Glomerular endothelial cell (primary cell): ENCODE data around the gene WDR4. TPM values are rescaled to one million over a fixed set of nuclear protein-coding genes. Genes with fewer than 3 reads are reported as not detected.
"Not testable (repeated sequence)": the region's sequence is repeated elsewhere in the genome, so short reads cannot be mapped to it uniquely, and the experiment has no call there.

Source experiments
- DNase-seq: peaks from one replicate; pipeline ENCODE4 v3.0.0-alpha.2; 2011; ENCODE audit warnings: low read depth, low spot score; ENCODE audit errors: extremely low read depth
- total RNA-seq: library from RNA; depleted of rRNA; stranded (reverse); fragments of >200 nt; gene quantifications from 2 replicates; pipeline ENCODE4 v1.2.3, GENCODE V29; 2015

The WDR4 gene
- total RNA-seq, 1 donor from 2014 or later: 13.1 TPM

GRCh38 chr21:42820616-42821465 lies 58.5 kb downstream of the WDR4 start:
- DNase-seq: no peak

DNA sequence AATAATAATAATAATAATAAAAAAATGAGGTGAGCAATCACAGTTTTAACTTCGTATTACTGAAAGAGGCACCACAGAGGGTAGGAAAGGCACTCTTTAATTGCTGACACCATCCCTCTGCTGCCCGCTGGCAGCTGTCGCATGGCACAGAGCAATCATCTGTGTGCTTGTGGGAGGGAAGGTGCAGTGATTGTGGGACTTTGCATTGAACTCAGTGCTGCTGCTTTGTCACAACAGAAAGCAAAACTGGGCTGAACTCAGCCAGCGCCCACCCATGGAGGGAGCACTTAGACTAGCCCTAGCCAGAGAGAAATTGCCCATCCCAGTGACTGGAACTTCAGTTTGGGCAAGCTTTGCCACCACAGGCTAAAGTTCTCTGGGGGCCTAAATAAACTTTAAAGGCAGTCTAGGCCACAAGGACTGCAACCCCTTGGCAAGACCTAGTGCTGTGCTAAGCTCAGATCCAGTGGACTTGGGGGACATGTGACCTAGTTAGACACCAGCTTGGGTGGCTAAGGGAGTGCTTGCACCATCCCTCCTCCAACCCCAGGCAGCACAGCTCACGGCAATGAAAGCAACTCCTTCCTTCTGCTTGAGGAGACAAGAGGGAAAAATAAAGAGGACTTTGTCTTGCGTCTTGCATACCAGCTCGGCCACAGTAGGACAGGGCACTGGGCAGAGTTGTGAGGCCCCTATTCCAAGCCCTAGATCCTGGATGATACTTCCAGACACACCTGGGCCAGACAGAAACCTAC lies 59.3 kb downstream of the WDR4 start:
- DNase-seq: no peak

DNA sequence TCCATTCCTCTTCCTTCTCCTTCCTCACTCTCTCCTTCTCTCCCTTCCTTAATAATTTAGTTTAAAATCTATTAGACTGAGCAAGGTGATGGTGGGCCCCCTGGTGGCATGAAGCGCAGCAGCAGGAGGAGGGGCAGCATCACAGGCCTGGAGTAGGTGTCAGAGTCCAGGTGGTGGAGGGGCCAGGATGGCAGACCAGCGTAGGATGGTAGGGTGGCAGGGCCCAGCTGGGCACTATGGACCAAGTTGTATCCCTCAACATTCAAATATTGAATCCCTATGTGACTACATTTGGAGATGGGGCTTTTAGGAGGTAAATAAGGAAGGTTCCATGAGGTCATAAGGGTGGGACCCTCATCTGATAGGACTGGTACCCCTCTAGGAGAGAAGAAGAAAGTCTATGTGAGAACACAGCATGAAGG lies 61.0 kb downstream of the WDR4 start:
- DNase-seq: no peak

DNA sequence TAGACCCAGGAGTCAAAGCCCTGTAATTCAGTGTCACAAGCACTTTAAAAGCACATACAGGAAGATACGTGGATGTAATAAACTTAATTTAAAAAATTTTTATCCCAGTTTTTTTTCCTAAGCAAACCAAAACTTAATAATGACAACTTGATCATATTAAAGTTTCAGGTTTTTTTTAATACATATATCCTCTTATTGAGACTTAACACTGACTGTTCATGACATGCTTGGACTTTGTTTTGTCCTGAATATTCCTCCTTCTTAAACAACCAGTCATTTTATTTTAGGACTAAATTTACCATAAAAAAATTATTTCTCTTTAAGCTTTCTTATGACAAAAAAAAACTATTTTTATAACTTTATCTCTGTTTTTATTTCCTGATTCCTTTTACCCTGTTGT lies 64.1 kb downstream of the WDR4 start:
- no peak for DNase-seq

DNA sequence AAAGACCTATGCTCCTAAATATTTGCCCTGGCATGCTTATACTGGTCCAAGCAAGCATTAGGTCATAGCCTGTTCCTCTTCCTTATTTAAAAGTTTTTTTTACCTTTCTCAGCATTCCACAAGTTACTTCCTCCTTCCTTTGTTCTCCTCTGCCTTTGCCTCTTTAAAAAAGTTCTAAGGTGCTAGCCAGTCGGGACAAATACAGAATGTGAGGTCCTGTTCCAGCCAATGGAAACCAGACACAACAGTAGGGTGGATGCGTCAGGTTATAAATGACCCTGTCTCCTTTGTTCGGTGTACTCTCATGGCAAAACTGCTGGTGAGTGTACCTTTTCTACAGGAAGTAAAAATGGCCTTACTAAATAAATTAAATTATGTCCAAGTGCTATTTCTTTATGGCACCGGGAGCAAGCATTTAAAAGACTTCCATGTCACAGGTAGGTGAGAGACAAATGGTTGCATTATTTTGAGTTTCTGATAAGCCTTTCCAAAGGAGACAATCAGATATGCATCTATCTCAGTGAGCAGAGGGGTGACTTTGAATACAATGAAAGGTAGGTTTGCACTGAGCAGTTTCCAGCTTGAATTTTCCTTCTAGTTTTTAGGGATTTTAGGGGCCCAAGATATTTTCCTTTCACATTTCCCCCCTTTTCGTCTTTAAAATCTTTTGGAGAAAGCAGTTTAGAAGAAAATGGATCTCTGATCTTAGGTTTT lies 66.7 kb downstream of the WDR4 start:
- not testable (repeated sequence) for DNase-seq

- DNase-seq: no peak
Measured at GRCh38 chr21:42811960-42812359, 67.4 kb downstream of the WDR4 start.

GRCh38 chr21:42809577-42810475 lies 69.5 kb downstream of the WDR4 start:
- DNase-seq: no peak

- no peak for DNase-seq
Measured at GRCh38 chr21:42809171-42809570, 70.2 kb downstream of the WDR4 start.

- no peak for DNase-seq
Measured at GRCh38 chr21:42807938-42808613, 71.3 kb downstream of the WDR4 start.

DNA sequence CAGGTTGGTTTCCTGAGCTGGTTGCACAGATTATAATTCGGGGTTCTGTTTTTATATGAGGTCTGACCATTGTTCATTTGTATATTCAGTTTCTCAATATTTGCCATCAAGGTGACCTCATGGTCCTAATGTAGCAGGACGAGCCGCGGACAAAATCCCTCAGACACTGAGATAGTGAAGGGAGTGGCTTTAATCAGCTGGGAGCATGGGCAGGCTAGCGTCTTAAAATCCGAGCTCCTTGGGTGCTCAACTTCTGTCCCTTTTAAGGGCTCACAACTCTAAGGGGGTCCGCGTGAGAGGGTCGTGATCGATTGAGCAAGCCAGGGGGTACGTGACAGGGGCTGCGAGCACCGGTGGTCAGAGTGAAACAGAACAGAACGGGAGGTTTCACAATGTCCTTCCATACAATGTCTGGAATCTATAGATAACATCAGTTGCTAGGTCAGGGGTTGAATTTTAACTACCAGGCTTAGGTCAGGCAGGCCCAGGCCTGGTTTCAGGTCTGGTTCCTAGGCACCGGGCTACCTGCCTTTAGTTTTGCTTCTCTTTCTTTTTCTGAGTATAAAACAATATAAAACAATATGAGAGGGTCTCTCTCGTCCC lies 71.9 kb downstream of the WDR4 start:
- not testable (repeated sequence) for DNase-seq

DNA sequence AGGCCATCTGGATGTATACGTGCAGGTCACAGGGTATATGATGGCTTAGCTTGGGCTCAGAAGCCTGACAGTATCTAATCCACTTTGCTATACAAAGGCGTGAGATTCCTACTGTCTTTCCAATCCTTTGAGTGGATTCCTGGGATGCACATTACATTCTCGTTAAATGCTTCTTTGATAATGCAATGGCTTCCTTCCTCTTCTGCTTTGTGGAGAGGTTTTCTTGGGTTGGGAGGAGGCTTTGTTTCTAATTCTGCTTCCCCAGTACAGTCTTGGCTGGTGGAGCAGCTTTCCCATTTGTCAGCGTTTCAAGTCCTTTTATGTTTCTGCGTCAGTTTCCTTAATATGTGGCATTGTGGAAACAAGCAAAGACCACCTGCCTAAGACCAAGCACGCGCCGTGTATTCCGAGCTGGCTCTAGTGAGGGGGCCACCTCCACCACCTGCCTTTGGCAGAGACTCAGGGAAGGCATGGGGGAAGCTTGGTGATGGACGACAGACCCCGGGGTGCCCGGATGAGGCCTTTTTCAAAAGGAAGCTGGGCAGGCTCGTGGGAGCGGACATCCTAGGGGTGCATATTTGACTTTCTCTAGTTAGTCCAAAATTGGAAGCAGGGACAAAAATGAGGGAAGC lies 72.7 kb downstream of the WDR4 start:
- DNase-seq: no peak

- not testable (repeated sequence) for DNase-seq
Measured at GRCh38 chr21:42801616-42802015, 77.7 kb downstream of the WDR4 start.

GRCh38 chr21:42799948-42800347 lies 79.4 kb downstream of the WDR4 start:
- no peak for DNase-seq

DNA sequence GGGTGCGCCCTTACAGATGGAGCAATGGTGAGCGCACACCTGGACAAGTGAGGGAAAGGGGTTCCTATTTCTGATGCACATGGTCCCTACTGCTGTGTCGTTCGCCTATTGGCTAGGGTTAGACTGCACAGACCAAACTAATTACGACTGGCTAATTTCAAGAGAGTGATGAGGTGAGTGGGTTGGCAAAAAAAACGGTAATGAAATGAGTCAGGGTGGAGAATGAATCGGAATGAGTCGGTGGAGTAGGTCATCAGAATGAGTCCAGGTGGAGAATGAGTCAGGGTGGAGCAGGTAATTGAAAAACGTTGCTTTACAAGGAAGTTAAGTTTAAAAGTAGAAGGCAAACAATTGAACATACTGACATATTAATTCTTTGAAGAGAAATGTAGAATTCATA lies 79.8 kb downstream of the WDR4 start:
- no peak for DNase-seq

Other genes with a start within 250 kb of the WDR4 start
- gene PDE9A, start 225.9 kb downstream of the WDR4 start, total RNA-seq: 0.19 and 0.41 TPM in 2 replicates
- 26.6 and 49.3 TPM in 2 replicates for gene NDUFV3, start 13.8 kb upstream of the WDR4 start, total RNA-seq
- not detected in 2 replicates for gene ERVH48-1, start 46.1 kb upstream of the WDR4 start, total RNA-seq
- gene PKNOX1, start 95.0 kb upstream of the WDR4 start, total RNA-seq: 21.1 and 22.9 TPM in 2 replicates
- 14.3 and 25.7 TPM in 2 replicates for gene CBS, start 196.3 kb upstream of the WDR4 start, total RNA-seq
- gene U2AF1, start 228.0 kb upstream of the WDR4 start, total RNA-seq: 37.6 and 61.5 TPM in 2 replicates